ENCODE results near the gene APOL5. TPM values are rescaled to one million over a fixed set of nuclear protein-coding genes. Genes with fewer than 3 reads are reported as not detected.

Gene APOL5
- total RNA-seq, 1 experiment from 2014 or later = not detected

DNA sequence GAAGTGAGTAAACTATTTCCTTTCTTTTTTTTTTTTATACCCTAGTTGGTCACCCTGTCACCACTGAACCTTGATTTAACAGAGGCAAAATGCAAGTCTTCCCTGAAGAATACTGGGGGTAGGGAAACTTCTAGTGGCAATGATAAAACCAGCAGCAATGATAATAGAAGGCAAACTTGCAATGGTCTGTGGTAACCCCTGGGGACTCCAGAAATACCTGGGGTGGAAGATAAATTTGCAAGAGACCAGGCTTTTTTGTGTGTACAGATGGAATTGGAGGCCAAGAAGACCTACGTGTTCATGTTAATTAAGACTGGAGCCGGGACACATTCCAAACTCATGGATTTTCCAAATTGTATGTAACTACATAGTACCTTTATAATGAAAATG, 11.6 kb downstream of the APOL5 start:
- Histone ChIP-seq H3K9me3 (ENCODE audit: insufficient read depth, low read depth) (no peaks in the 10 kb centered on the region), H3K9me2 (ENCODE audit: insufficient read depth) (no peaks in the 10 kb centered on the region), H3K36me3 (ENCODE audit: low read depth) (no peaks in the 10 kb centered on the region), H3K4me3 (no peak overlapping the region), H4K20me1 (ENCODE audit: insufficient read depth) (no peaks in the 10 kb centered on the region), H2AFZ (no peak overlapping the region), H3K79me2 (ENCODE audit: low read depth) (no peaks in the 10 kb centered on the region), H3K27ac (no peak overlapping the region), H3K27me3 (ENCODE audit: insufficient read depth, low read depth) (no peaks in the 10 kb centered on the region), H3F3A (ENCODE audit: insufficient read depth, low read depth) (no peaks in the 10 kb centered on the region), H3K4me2 (no peak overlapping the region), H3K4me1 (replicated peaks; ENCODE audit: insufficient read depth) (no peaks in the 10 kb centered on the region)
- BruUV-seq (replicated peaks) = no TSS peak
- DNase-seq = no peak
- ChIA-PET CTCF (no interaction called here), POLR2A (ENCODE audit: unreplicated experiment) (interaction anchor here (0.6 kb wide), 2 partner anchors 238 to 435 kb away, joined by 6 to 9 read pairs; no protein-coding TSS in a partner anchor)
- intact Hi-C loops (cut with micrococcal nuclease; ENCODE audit: unreplicated experiment) = no loop called here
- TF ChIP-seq CTCF (conservative IDR thresholded peaks at IDR 0.05) (no peak), EZH2 (IDR thresholded peaks at IDR 0.05; ENCODE audit: low read depth) (no peak)

GRCh38 chr22:35731321-35731720, 13.6 kb downstream of the APOL5 start:
- no peak overlapping the region for H3K27ac ChIP-seq
- intact Hi-C loops (cut with micrococcal nuclease; ENCODE audit: unreplicated experiment) = no loop called here

DNA sequence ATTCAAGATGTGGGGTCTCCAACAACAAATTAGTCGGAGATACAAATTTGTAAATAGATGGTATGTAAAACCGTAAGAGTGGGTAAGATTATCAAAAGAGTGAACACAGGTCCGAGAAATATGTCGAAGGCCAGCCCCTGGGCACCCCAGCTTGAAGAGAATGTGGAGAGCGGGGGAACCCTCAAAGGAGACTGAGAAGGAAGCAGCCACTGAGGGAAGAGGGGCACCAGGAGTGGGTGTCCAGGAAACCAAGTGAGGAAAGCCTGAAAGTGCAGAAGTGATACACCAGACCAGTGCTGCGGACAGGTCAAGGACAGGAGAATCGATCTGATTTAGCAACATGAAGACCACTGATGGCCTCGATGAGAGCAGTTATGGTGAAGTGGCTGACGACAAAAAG, 14.4 kb downstream of the APOL5 start:
- Histone ChIP-seq H3K27me3 (ENCODE audit: insufficient read depth, low read depth) (no peaks in the 10 kb centered on the region), H3K36me3 (ENCODE audit: low read depth) (no peaks in the 10 kb centered on the region), H3K4me3 (no peak overlapping the region), H2AFZ (no peak overlapping the region), H3K27ac (no peak overlapping the region), H3K4me1 (replicated peaks; ENCODE audit: insufficient read depth) (no peaks in the 10 kb centered on the region), H3K4me2 (no peak overlapping the region), H3K79me2 (ENCODE audit: low read depth) (no peaks in the 10 kb centered on the region), H3K9me3 (ENCODE audit: insufficient read depth, low read depth) (no peaks in the 10 kb centered on the region), H3K9me2 (ENCODE audit: insufficient read depth) (no peaks in the 10 kb centered on the region), H4K20me1 (ENCODE audit: insufficient read depth) (no peaks in the 10 kb centered on the region), H3F3A (ENCODE audit: insufficient read depth, low read depth) (no peaks in the 10 kb centered on the region; the same call in 1 of the 2 replicates)
- POLR2A ChIA-PET (ENCODE audit: unreplicated experiment) = no interaction called here
- no TSS peak for BruUV-seq (replicated peaks)
- intact Hi-C loops (cut with micrococcal nuclease; ENCODE audit: unreplicated experiment) = no loop called here
- TF ChIP-seq EZH2 (IDR thresholded peaks at IDR 0.05; ENCODE audit: low read depth) (no peak), CTCF (conservative IDR thresholded peaks at IDR 0.05) (no peak)
- CTCF ChIA-PET = no interaction called here
- DNase-seq = no peak

More at GRCh38 chr22:35731321-35731720, 13.6 kb downstream of the APOL5 start:
- POLR2A ChIA-PET (ENCODE audit: unreplicated experiment) = no interaction called here
- H3K9me2 ChIP-seq (ENCODE audit: insufficient read depth) = no peaks in the 10 kb centered on the region
- H3K27me3 ChIP-seq (ENCODE audit: insufficient read depth, low read depth) = no peaks in the 10 kb centered on the region
- no peaks in the 10 kb centered on the region; the same call in 1 of the 2 replicates for H3F3A ChIP-seq (ENCODE audit: insufficient read depth, low read depth)
- no peak for DNase-seq
- H3K4me1 ChIP-seq (replicated peaks; ENCODE audit: insufficient read depth) = no peaks in the 10 kb centered on the region
- TF ChIP-seq CTCF (conservative IDR thresholded peaks at IDR 0.05) = no peak
- TF ChIP-seq EZH2 (IDR thresholded peaks at IDR 0.05; ENCODE audit: low read depth) = no peak
- H3K4me2 ChIP-seq = no peak overlapping the region
- CTCF ChIA-PET = no interaction called here
- H3K36me3 ChIP-seq (ENCODE audit: low read depth) = no peaks in the 10 kb centered on the region
- no peaks in the 10 kb centered on the region for H3K79me2 ChIP-seq (ENCODE audit: low read depth)
- no peaks in the 10 kb centered on the region for H4K20me1 ChIP-seq (ENCODE audit: insufficient read depth)
- no peak overlapping the region for H3K4me3 ChIP-seq
- H3K9me3 ChIP-seq (ENCODE audit: insufficient read depth, low read depth) = no peaks in the 10 kb centered on the region
- no peak overlapping the region for H2AFZ ChIP-seq
- BruUV-seq (replicated peaks) = no TSS peak
